IMR-90 (cell line): ENCODE results near the gene TCEAL4. TPM values are rescaled to one million over a fixed set of nuclear protein-coding genes. Genes with fewer than 3 reads are reported as not detected.

ENCODE experiments used
- ATAC-seq: fragments of 200-7000 bp; cut with Tn5 transposase; 2 replicates; pipeline ENCODE4 v1.9.1; 2020; ENCODE audit warnings: low read depth, mild to moderate bottlenecking, moderate library complexity
- BruUV-seq: library from RNA; stranded (reverse); fragments of 400-500 nt; replicated peaks from 2 replicates; lab custom pipeline; 2021; lab: Mats Ljungman, UMichigan
- CTCF ChIA-PET: fragments of 300-600 bp; formaldehyde crosslinking; extraction: SDS; loops from one replicate; lab custom pipeline; 2021; ENCODE audit warnings: antibody characterized with exemption; lab: Yijun Ruan, JAX
- POLR2A ChIA-PET: fragments of 300-600 bp; sonication (Branson Sonifier 250); formaldehyde crosslinking; loops from one replicate; lab custom pipeline; 2022; ENCODE audit warnings: antibody characterized with exemption; ENCODE audit not compliant: unreplicated experiment; lab: Charles Lee
- DNase-seq: peaks from one replicate; pipeline ENCODE4 v3.0.0; 2013
- H2AFZ ChIP-seq: replicated peaks from 2 replicates; pipeline ENCODE3; 2013; ENCODE audit warnings: low read length, mild to moderate bottlenecking; ENCODE audit not compliant: poor library complexity
- H2AK5ac ChIP-seq: 2 replicates; pipeline ENCODE4 v1.6.1; 2013; ENCODE audit warnings: low read depth, low read length, inconsistent platforms
- H2AK9ac ChIP-seq: replicated peaks from 2 replicates; pipeline ENCODE3; 2013; ENCODE audit warnings: mild to moderate bottlenecking, low read depth, low read length, moderate library complexity; ENCODE audit not compliant: poor library complexity
- H2BK120ac ChIP-seq: 2 replicates; pipeline ENCODE4 v1.6.1; 2013; ENCODE audit warnings: low read depth, low read length, inconsistent platforms
- H2BK15ac ChIP-seq: 3 replicates; pipeline ENCODE4 v1.6.1; 2013; ENCODE audit warnings: low read depth, low read length, inconsistent platforms
- H2BK20ac ChIP-seq: 2 replicates; pipeline ENCODE4 v1.6.1; 2013; ENCODE audit warnings: low read depth, mild to moderate bottlenecking, inconsistent platforms, low read length, moderate library complexity
- H2BK5ac ChIP-seq: 2 replicates; pipeline ENCODE4 v1.6.1; 2013; ENCODE audit warnings: mild to moderate bottlenecking, low read depth, low read length, inconsistent platforms; ENCODE audit not compliant: poor library complexity, severe bottlenecking
- H3K14ac ChIP-seq: replicated peaks from 2 replicates; pipeline ENCODE4 v1.6.1; 2013; ENCODE audit warnings: low read depth, low read length, inconsistent platforms
- H3K18ac ChIP-seq: 2 replicates; pipeline ENCODE4 v1.6.1; 2013; ENCODE audit warnings: low read depth, low read length, control low read depth
- H3K23ac ChIP-seq: 2 replicates; pipeline ENCODE4 v1.6.1; 2013; ENCODE audit warnings: low read depth, low read length, inconsistent platforms
- H3K27ac ChIP-seq: 2 replicates; pipeline ENCODE4 v1.5.1; 2013; ENCODE audit warnings: mild to moderate bottlenecking, control low read depth, low read length; ENCODE audit not compliant: insufficient read depth
- H3K27me3 ChIP-seq: 2 replicates; pipeline ENCODE4 v1.6.1; 2013; ENCODE audit warnings: low read length; ENCODE audit not compliant: control insufficient read depth, insufficient read depth
- H3K36me3 ChIP-seq: 2 replicates; pipeline ENCODE4 v1.6.1; 2013; ENCODE audit warnings: low read length, mixed read lengths; ENCODE audit not compliant: control insufficient read depth, insufficient read depth
- H3K4ac ChIP-seq: 2 replicates; pipeline ENCODE4 v1.6.1; 2013; ENCODE audit warnings: low read depth, low read length, inconsistent platforms
- H3K4me1 ChIP-seq: 2 replicates; pipeline ENCODE4 v1.6.1; 2013; ENCODE audit warnings: low read length, mixed read lengths; ENCODE audit not compliant: control insufficient read depth, insufficient read depth
- H3K4me2 ChIP-seq: 2 replicates; pipeline ENCODE4 v1.6.1; 2013; ENCODE audit warnings: low read depth, mild to moderate bottlenecking, control low read depth, low read length, moderate library complexity
- H3K4me3 ChIP-seq: 2 replicates; pipeline ENCODE4 v1.5.1; 2013; ENCODE audit warnings: low read depth, mild to moderate bottlenecking, control low read depth, low read length, moderate library complexity; ENCODE audit not compliant: insufficient read depth
- H3K56ac ChIP-seq: 2 replicates; pipeline ENCODE4 v1.6.1; 2013; ENCODE audit warnings: low read length, inconsistent platforms; ENCODE audit not compliant: insufficient read depth; ENCODE audit errors: extremely low read depth
- H3K79me1 ChIP-seq, 2 experiments: 2 replicates each; pipeline ENCODE4 v1.6.1; 2013; ENCODE audit warnings: low read length in 2 of 2, inconsistent platforms in 1 of 2, low read depth in 1 of 2
- H3K9ac ChIP-seq: 2 replicates; pipeline ENCODE4 v1.6.1; 2013; ENCODE audit warnings: low read depth, low read length, control low read depth
- H3K9me1 ChIP-seq: 2 replicates; pipeline ENCODE4 v1.6.1; 2013; ENCODE audit warnings: low read length, inconsistent platforms; ENCODE audit not compliant: insufficient read depth
- H3K9me3 ChIP-seq: 2 replicates; pipeline ENCODE4 v1.6.1; 2013; ENCODE audit warnings: low read length; ENCODE audit not compliant: control insufficient read depth, insufficient read depth
- H4K20me1 ChIP-seq: 2 replicates; pipeline ENCODE4 v1.6.1; 2013; ENCODE audit warnings: low read length, inconsistent platforms; ENCODE audit not compliant: insufficient read depth
- H4K5ac ChIP-seq: 2 replicates; pipeline ENCODE4 v1.6.1; 2013; ENCODE audit warnings: mild to moderate bottlenecking, low read depth, low read length, control low read depth
- H4K8ac ChIP-seq, 2 experiments: 2 replicates each; pipeline ENCODE4 v1.6.1; 2013; ENCODE audit warnings: low read depth in 2 of 2, low read length in 2 of 2, control low read depth in 1 of 2, inconsistent platforms in 1 of 2
- H4K91ac ChIP-seq: 2 replicates; pipeline ENCODE4 v1.6.1; 2013; ENCODE audit warnings: low read depth, low read length, inconsistent platforms; ENCODE audit not compliant: insufficient read depth
- BHLHE40 ChIP-seq: fragments of 150-350 bp; IDR thresholded peaks from 2 replicates; pipeline ENCODE4 v1.6.1; 2016; ENCODE audit warnings: mild to moderate bottlenecking, low read depth, low read length
- CEBPB ChIP-seq: IDR thresholded peaks from 2 replicates; pipeline ENCODE4 v1.6.1; 2012; ENCODE audit warnings: low read depth, low read length, improper control_type of control experiment
- CHD1 ChIP-seq: IDR thresholded peaks from 2 replicates; pipeline ENCODE4 v1.6.1; 2012; ENCODE audit warnings: low read depth, low read length, improper control_type of control experiment
- FOS ChIP-seq: fragments of 150-350 bp; IDR thresholded peaks from 2 replicates; pipeline ENCODE4 v1.6.1; 2016; ENCODE audit warnings: low read depth, low read length
- MAFK ChIP-seq: IDR thresholded peaks from 2 replicates; pipeline ENCODE4 v1.6.1; 2012; ENCODE audit warnings: low read depth, low read length, improper control_type of control experiment
- MAZ ChIP-seq: IDR thresholded peaks from 2 replicates; pipeline ENCODE4 v1.6.1; 2012; ENCODE audit warnings: low read depth, mild to moderate bottlenecking, low read length, improper control_type of control experiment, moderate library complexity, borderline replicate concordance
- MXI1 ChIP-seq: IDR thresholded peaks from 2 replicates; pipeline ENCODE4 v1.6.1; 2012; ENCODE audit warnings: low read depth, mild to moderate bottlenecking, low read length, moderate library complexity, borderline replicate concordance
- POLR2A ChIP-seq: IDR thresholded peaks from 2 replicates; pipeline ENCODE4 v1.6.1; 2012; ENCODE audit warnings: mild to moderate bottlenecking, low read depth, low read length
- RAD21 ChIP-seq: IDR thresholded peaks from 2 replicates; pipeline ENCODE4 v1.6.1; 2012; ENCODE audit warnings: low read length, improper control_type of control experiment
- RCOR1 ChIP-seq: IDR thresholded peaks from 2 replicates; pipeline ENCODE4 v1.6.1; 2012; ENCODE audit warnings: mild to moderate bottlenecking, low read length, improper control_type of control experiment; ENCODE audit not compliant: insufficient replicate concordance
- RFX5 ChIP-seq: IDR thresholded peaks from 2 replicates; pipeline ENCODE4 v1.8.0; 2012; ENCODE audit warnings: low read depth, mild to moderate bottlenecking, low read length, moderate library complexity
- SMC3 ChIP-seq: fragments of 150-350 bp; IDR thresholded peaks from 2 replicates; pipeline ENCODE4 v1.6.1; 2016; ENCODE audit warnings: low read depth, mild to moderate bottlenecking, antibody characterized with exemption, low read length, moderate library complexity
- WGBS, 2 experiments: methylation state at CpG; one replicate each; pipeline versions ENCODE4 v1.1.5 to v1.1.7; 2013; ENCODE audit warnings: missing lambda C conversion rate in 2 of 2; ENCODE audit not compliant: insufficient read length in 1 of 2; ENCODE audit errors: extremely low coverage in 2 of 2; 5-methylcytosine and 5-hydroxymethylcytosine counted together
- dilution Hi-C: fragments of 300-500 bp; cut with HindIII; formaldehyde crosslinking; loops from one replicate; pipeline ENCODE4 v1.14.3; 2018; ENCODE audit warnings: low sequenced_read_pairs; ENCODE audit not compliant: unreplicated experiment
- in situ Hi-C: fragments of 300-500 bp; cut with MboI; formaldehyde crosslinking; loops from 3 replicates; pipeline ENCODE4 v1.14.3; 2019; ENCODE audit warnings: low sequenced_read_pairs, inconsistent platforms, mixed read lengths
- intact Hi-C: fragments of 100-400 bp; cut with micrococcal nuclease; formaldehyde crosslinking; loops from 2 replicates; pipeline ENCODE4 v1.10.0; 2022
- polyA plus RNA-seq, 3 experiments: library from polyadenylated mRNA; depleted of rRNA; stranded (reverse); fragments of >200 nt; gene quantifications; 2 replicates each; pipeline ENCODE4 v1.2.3, GENCODE V29; 2012; ENCODE audit warnings: low replicate concordance in 1 of 3
- total RNA-seq: library from RNA; depleted of rRNA; stranded (reverse); fragments of >200 nt; gene quantifications from 2 replicates; pipeline ENCODE4 v1.2.3, GENCODE V29; 2012
- TF ChIP-seq, protein P1 (sequence below): fragments of 150-350 bp; IDR thresholded peaks from 2 replicates; pipeline ENCODE4 v1.6.1; 2016; ENCODE audit warnings: low read depth, mild to moderate bottlenecking, low read length, moderate library complexity, borderline replicate concordance
- TF ChIP-seq, protein P2 (sequence below): fragments of 150-350 bp; IDR thresholded peaks from 2 replicates; pipeline ENCODE4 v1.6.1; 2017; ENCODE audit warnings: mild to moderate bottlenecking, antibody characterized with exemption, low read length, low read depth
- TF ChIP-seq, protein P3 (sequence below): conservative IDR thresholded peaks from 2 replicates; pipeline ENCODE4 v1.5.1; 2012; ENCODE audit warnings: mild to moderate bottlenecking, low read depth, low read length, improper control_type of control experiment

Gene TCEAL4
- total and polyA plus RNA-seq, 2 of the 4 experiments (the other 2 are of a cell fraction), result 11.1 to 31.9 TPM

DNA sequence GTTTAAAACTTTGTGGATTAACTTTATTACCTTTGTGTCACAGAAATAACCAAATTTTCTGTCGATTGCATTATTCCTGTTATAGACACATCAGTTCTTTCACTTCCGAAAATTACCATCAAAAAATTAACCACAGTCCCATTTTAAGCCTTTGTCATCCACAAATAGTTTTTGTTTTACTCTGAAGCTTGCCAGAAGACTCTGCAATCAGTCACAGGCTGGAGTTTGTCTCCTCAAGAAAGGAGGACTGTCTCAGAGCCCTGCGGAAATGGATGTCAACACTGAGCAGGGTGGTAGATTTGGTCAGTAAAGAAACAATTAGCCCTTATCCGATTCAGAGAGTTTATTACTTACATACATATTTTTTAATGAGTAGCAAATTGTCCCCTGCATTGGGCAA is 20.1 kb upstream of the TCEAL4 start:
- Histone ChIP-seq H2AK9ac (no peak overlapping the region), H3K4me2 (no peak overlapping the region), H3K9me3 (no peaks in the 10 kb centered on the region), H2BK5ac (no peak overlapping the region), H3K4me3 (no peak overlapping the region), H4K20me1 (no peaks in the 10 kb centered on the region), H2AK5ac (no peak overlapping the region), H3K36me3 (no peaks in the 10 kb centered on the region), H2AFZ (no peak overlapping the region), H3K79me1 (no peaks in the 10 kb centered on the region), H4K91ac (no peak overlapping the region), H2BK20ac (no peak overlapping the region), H3K23ac (no peak overlapping the region), H3K27me3 (no peaks in the 10 kb centered on the region), H4K5ac (no peak overlapping the region), H3K14ac (no peak overlapping the region), H3K56ac (no peak overlapping the region), H3K4me1 (no peaks in the 10 kb centered on the region), H3K27ac (no peak overlapping the region), H3K9ac (no peak overlapping the region), H4K8ac (no peak overlapping the region), H2BK15ac (no peak overlapping the region), H3K9me1 (no peaks in the 10 kb centered on the region), H2BK120ac (no peak overlapping the region), H3K18ac (no peak overlapping the region), H3K4ac (no peak overlapping the region)
- intact Hi-C loops, result no loop called here
- no CpG with 5 or more reads among the region's 4 CpGs for WGBS, 2 experiments
- ATAC-seq (no peak), DNase-seq (no peak)
- BruUV-seq, result no TSS peak
- CTCF ChIA-PET, result no interaction called here
- dilution Hi-C loops, result no loop called here
- TF ChIP-seq RCOR1 (no peak), MXI1 (no peak), POLR2A (no peak), MAZ (no peak), RFX5 (no peak), SMC3 (no peak), RAD21 (no peak), FOS (no peak), MAFK (no peak), CHD1 (no peak), CEBPB (no peak), BHLHE40 (no peak)
- TF ChIP-seq, protein P1, sequence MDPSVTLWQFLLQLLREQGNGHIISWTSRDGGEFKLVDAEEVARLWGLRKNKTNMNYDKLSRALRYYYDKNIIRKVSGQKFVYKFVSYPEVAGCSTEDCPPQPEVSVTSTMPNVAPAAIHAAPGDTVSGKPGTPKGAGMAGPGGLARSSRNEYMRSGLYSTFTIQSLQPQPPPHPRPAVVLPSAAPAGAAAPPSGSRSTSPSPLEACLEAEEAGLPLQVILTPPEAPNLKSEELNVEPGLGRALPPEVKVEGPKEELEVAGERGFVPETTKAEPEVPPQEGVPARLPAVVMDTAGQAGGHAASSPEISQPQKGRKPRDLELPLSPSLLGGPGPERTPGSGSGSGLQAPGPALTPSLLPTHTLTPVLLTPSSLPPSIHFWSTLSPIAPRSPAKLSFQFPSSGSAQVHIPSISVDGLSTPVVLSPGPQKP, result no peak
- TF ChIP-seq, protein P2, sequence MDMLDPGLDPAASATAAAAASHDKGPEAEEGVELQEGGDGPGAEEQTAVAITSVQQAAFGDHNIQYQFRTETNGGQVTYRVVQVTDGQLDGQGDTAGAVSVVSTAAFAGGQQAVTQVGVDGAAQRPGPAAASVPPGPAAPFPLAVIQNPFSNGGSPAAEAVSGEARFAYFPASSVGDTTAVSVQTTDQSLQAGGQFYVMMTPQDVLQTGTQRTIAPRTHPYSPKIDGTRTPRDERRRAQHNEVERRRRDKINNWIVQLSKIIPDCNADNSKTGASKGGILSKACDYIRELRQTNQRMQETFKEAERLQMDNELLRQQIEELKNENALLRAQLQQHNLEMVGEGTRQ, result no peak
- TF ChIP-seq, protein P3, sequence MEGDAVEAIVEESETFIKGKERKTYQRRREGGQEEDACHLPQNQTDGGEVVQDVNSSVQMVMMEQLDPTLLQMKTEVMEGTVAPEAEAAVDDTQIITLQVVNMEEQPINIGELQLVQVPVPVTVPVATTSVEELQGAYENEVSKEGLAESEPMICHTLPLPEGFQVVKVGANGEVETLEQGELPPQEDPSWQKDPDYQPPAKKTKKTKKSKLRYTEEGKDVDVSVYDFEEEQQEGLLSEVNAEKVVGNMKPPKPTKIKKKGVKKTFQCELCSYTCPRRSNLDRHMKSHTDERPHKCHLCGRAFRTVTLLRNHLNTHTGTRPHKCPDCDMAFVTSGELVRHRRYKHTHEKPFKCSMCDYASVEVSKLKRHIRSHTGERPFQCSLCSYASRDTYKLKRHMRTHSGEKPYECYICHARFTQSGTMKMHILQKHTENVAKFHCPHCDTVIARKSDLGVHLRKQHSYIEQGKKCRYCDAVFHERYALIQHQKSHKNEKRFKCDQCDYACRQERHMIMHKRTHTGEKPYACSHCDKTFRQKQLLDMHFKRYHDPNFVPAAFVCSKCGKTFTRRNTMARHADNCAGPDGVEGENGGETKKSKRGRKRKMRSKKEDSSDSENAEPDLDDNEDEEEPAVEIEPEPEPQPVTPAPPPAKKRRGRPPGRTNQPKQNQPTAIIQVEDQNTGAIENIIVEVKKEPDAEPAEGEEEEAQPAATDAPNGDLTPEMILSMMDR, result no peak
- POLR2A ChIA-PET, result no interaction called here
- in situ Hi-C loops, result no loop called here
